PC-9 (cell line): Measurements from ENCODE around the gene SIRPA.

Experiments used
- EZH2 ChIP-seq: fragments of 200-600 bp; sonication (generic); IDR thresholded peaks from 2 replicates; pipeline ENCODE4 v1.8.0; 2017; ENCODE audit warnings: antibody characterized with exemption, low read depth
- TF ChIP-seq, protein P1 (sequence below): fragments of 200-600 bp; sonication (generic); conservative IDR thresholded peaks from 2 replicates; pipeline ENCODE4 v1.6.1; 2017; ENCODE audit warnings: mixed run types, antibody characterized with exemption, mild to moderate bottlenecking, moderate library complexity

DNA sequence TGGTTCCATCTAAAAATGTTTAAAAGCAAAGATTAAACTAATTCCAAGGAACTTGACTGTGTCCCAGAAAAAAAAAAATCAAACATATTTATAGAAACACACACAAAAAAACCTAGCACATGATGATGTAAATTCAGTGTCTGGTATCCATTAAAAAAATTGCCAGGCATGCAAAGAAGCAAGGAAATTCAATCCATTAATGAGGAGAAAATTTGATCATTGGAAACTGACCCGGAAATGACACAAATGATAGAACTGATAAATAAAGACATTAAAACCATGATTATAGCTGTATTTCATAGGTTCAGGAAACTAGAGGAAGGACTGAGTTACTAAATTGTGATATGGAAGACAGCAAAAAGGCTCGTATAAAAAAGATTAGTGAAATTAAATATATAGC lies 63.9 kb downstream of the SIRPA start:
- TF ChIP-seq, protein P1, sequence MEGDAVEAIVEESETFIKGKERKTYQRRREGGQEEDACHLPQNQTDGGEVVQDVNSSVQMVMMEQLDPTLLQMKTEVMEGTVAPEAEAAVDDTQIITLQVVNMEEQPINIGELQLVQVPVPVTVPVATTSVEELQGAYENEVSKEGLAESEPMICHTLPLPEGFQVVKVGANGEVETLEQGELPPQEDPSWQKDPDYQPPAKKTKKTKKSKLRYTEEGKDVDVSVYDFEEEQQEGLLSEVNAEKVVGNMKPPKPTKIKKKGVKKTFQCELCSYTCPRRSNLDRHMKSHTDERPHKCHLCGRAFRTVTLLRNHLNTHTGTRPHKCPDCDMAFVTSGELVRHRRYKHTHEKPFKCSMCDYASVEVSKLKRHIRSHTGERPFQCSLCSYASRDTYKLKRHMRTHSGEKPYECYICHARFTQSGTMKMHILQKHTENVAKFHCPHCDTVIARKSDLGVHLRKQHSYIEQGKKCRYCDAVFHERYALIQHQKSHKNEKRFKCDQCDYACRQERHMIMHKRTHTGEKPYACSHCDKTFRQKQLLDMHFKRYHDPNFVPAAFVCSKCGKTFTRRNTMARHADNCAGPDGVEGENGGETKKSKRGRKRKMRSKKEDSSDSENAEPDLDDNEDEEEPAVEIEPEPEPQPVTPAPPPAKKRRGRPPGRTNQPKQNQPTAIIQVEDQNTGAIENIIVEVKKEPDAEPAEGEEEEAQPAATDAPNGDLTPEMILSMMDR, result no peak
- no peak for TF ChIP-seq EZH2
